Activated T-cell treated with anti-CD3 and anti-CD28 coated beads for 4 hours (primary cell): Measurements from ENCODE around the gene C19orf85.
"Not testable (repeated sequence)": the region's sequence is repeated elsewhere in the genome, so short reads cannot be mapped to it uniquely, and the experiment has no call there.

Experiments used
- DNase-seq: peaks from one replicate; pipeline ENCODE4 v3.0.0-alpha.2; 2020

The C19orf85 gene

GRCh38 chr19:55455576-55456235 is 8.8 kb downstream of the C19orf85 start:
- no peak for DNase-seq

GRCh38 chr19:55454787-55455243 is 9.7 kb downstream of the C19orf85 start:
- DNase-seq: peak; percentile 29

GRCh38 chr19:55453511-55454260 is 10.9 kb downstream of the C19orf85 start:
- DNase-seq: no peak

- no peak for DNase-seq
Observed at GRCh38 chr19:55452749-55453346, 11.7 kb downstream of the C19orf85 start.

GRCh38 chr19:55451965-55452748 is 12.4 kb downstream of the C19orf85 start:
- no peak for DNase-seq

DNA sequence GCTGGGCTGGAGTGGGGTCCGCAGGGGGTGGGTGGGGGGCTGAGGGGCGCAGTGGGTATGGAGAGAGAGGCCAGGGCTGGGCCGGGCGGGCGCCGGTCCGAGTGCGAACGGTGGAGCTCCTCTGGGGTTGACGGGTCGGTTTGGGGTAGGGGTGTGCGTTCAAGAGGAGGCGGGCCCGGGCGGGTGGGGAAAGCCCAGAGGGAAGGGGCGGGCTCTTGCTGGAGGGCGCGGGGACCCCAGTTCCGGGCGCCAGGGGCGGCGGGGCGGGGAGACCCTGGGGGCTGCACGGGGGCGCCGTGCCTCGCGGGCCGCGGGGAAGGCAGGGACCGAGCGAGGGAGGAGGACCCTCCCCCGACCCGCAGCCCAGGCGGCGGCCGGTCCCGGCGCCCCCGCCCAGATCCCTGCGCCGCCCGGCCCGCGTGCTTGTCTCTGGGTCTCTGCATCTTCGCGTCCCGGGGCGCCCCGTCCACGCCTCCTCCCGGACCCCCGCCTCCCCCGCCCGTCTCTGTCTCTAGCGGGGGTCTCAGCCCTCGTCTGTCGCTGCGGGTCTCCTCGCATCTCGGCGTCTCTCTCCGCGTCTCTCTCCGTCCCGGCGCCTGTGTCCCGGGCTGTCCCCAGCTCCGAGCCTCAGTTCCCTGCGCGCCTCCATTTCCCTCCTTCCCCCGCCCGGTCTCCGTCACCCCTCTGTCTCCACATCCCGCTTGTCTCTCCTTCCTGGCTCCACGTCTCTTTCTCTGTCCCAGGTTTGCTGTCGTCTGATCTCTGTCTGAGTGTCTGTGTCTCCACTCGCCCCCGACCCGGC is 13.2 kb downstream of the C19orf85 start:
- no peak for DNase-seq

GRCh38 chr19:55449469-55449868 is 15.1 kb downstream of the C19orf85 start:
- DNase-seq: no peak

DNA sequence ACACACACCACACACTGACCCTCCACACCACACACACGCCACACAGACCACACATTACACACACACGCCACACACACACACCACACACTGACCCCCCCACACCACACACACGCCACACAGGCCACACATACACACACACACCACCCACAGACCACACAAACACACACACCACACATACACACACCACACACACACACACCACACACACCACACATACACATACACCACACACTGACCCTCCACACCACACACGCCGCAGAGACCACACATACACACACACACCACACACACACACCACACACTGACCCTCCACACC is 16.4 kb downstream of the C19orf85 start:
- DNase-seq: not testable (repeated sequence)

- DNase-seq: no peak
Observed at GRCh38 chr19:55447421-55448174, 17.0 kb downstream of the C19orf85 start.

DNA sequence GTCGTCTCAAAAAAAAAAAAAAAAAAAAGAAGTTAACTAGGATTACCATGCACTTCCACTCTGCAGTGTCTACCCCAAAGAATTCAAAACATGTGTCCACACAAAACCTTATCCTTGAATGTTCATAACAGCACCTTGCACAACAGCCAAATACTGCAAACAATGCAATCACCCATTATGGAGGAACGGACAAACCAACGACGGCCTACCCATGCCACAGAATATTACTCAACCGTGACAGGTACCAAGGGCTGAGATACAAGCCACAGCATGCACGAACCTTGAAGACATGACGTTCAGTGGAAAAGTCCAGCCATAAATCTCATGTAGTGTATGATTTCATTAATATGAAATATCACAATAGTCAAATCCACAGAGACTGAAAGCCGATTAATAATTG is 18.5 kb downstream of the C19orf85 start:
- DNase-seq: no peak

DNA sequence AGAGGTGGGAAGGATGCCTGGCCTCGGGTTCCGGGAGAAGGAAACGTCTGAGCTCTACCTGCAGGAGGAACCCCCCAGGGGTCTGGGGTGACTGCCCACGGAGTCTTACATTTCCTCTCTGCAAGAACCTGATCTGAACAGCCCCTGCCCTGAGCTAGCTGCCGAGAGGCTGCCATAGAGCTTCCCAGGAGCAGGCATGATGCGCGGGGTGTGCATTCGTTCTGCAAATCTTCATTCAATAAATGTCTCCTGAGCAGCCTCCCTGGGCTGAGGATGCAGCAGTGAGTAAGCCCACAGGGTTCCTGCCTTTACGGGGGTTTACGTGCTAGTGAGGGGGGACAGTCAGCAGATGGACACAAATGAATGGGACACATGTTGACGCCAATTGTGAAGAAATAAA is 19.9 kb downstream of the C19orf85 start:
- DNase-seq: no peak

GRCh38 chr19:55443824-55444480 is 20.6 kb downstream of the C19orf85 start:
- DNase-seq: no peak

DNA sequence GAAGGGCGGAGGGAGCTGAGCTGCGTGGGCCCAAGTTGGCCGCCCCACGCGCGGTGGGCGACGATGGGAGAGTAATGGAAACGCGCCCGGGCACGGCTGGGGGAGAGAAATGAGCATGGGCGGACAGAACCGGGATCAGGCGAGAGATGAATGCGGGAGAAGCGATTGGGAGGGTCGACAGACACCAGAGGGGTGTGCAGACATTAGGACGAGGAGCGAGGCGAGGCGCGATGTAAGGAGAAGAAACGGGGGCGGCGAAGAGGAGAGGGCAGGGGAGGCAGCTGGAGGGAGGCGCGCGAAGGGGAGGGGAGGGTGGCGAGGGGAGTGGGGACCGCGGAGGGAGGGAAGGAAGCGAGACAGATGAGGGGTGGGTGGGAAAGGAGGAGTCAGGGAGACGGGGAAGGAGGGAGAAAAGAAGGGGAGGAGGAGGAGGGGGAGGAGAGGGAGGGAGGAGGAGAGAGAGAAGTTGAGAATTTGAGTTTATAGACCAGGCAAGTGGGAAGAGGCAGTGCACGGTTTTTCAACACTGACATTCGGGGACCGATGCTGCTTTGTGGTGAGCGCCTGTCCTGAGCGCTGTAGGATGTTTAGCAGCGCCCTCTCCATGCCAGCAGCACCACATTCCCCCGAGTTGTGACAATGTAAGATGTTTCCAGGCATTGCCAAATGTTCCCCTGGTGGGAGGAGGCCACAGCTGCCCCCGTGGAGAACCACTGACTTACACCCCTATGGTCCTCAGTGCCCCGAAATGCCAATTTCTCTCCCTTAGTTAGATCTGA is 21.3 kb downstream of the C19orf85 start, which contains the start of gene SHISA7:
Gene SHISA7, minus strand, starts transcription at position 256 of the 779 bp plus-strand sequence. CDS start 437 bp downstream, outside the sequence.
- DNase-seq: no peak

DNA sequence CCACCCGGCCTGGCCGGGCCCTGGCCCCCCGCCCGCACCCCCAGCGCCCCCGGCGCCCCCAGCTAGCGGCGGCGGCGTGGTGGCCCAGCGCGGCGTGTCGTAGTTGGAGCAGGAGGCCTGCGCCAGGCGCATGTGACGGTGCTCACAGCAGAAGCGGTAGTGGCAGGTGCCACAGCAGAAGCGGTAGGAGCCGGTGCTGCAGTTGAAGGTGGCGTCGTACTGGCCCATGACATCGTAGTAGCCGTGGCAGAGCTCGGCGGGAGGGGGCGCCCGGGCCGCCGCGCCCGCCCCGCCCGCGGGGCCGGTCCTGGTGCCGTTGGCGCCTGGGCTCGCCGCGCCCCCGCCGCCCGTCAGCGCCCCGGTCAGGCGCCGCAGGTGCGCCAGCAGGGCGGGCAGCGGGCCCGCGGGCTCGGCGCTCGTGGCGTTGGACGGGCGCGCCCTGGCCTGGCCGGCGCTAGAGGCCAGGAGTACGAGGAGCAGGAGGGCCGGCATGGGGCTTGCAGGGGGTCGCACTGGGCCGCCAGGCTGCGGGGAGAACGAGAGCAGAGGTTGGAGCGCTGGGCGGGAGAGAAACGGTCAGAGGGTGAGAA is 22.1 kb downstream of the C19orf85 start:
- DNase-seq: no peak

GRCh38 chr19:55441692-55442321 is 22.7 kb downstream of the C19orf85 start:
- DNase-seq: no peak

GRCh38 chr19:55441319-55441691 is 23.2 kb downstream of the C19orf85 start:
- no peak for DNase-seq

DNA sequence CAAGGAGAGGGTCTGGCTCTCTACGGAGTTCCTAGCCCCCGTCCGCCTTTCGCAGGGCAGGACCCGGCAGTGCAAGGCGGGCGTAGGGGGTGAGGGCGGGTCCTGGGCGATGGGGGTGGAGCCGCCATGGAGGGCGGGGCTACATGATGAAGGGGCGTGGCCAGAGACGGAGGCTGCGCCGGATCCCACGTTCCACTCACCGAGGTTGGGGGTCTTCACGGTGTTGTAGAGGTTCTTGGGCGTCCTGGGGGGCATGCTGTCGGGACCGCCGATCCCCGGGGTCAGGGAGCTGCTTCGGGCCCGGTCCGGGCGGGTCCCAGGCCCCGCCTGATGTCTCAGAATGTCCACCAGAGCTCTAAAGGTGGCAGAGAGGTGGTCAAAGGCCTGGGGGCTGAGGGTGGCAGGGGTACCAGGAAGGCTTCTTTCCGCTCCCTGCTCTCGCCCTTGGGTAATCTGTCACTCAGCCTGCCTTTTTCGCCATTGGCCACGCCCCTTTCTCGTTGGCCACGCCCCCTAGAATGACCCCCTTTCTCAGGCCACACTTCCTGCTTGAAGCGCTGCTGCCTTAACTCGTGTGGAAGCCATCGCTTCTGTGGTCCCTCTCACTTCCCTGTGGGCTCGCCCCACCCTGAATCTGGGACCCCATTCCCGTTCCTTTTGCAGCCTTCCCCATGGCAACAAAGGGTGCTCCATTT is 24.0 kb downstream of the C19orf85 start:
- DNase-seq: no peak

GRCh38 chr19:55439052-55439451 is 25.5 kb downstream of the C19orf85 start:
- no peak for DNase-seq

- DNase-seq: no peak
Observed at GRCh38 chr19:55437410-55437809, 27.1 kb downstream of the C19orf85 start.
